ENCODE results near the gene DNAL1. TPM values are rescaled to one million over a fixed set of nuclear protein-coding genes. Genes with fewer than 3 reads are reported as not detected.
A peak's percentile ranks its signal among the peaks of the same experiment; 100 is the strongest.

Gene DNAL1
- total RNA-seq, 1 experiment from 2014 or later, result 14.6 TPM

DNA sequence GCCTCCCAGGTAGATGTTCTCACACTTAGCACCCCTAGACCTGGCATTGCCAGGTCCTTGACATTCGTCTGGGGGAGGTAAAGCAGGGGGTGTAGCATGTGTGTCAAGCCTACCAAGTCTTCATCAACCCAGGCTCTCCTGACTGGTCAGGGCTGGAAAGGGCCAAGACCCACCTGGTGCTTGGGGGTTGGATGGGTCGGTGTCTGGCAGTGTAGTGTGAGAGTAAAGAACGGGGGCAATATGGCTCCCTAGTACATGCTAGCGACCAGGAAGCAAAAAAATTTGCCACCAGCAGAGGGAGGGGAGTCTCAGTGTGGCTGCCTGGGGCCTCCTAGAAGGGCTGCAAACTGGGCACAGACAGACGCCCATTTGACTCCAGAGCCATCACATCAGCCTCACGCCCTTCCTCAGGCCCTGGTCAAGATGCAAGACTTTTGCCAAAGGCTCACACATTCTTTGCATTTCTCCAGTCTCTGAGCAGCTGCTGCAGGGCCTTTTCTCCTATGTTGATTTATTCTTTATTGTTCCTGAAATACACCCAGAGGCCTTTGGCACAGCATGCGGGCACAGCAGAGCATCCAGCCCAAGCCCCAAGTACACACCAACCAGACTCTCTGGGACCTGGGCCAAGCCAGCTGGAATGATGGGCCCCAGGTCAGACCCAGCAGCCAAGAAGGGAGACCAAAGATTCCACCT, 107.7 kb downstream of the DNAL1 start:
- H4K20me1 ChIP-seq (ENCODE audit: insufficient read depth), result no peaks in the 10 kb centered on the region
- H2AFZ ChIP-seq (ENCODE audit: low read depth, low read length, poor library complexity, severe bottlenecking), result no peak overlapping the region
- peak; percentile 67 for ATAC-seq
- H3K9ac ChIP-seq (ENCODE audit: low read length), result no peak overlapping the region
- intact Hi-C loops (cut with micrococcal nuclease), result no loop called here
- H3K9me2 ChIP-seq (ENCODE audit: insufficient read depth), result no peaks in the 10 kb centered on the region
- H3K27ac ChIP-seq (ENCODE audit: low read depth, low read length), result 0 out of 2 replicates have a peak overlapping the region, but pooled peaks have one; percentile 9
- BruUV-seq (replicated peaks), result no TSS peak
- ChIA-PET POLR2A (interaction anchor here (1.3 kb wide), 1 partner anchor 11 kb away, joined by 3 read pairs; no protein-coding TSS in a partner anchor), RAD21 (ENCODE audit: low non-redundant PET in 1 of 2, low total read pairs in 2 of 2, uncharacterized antibody in 2 of 2, unreplicated experiment in 2 of 2) (no interaction called here), CTCF (no interaction called here)
- H3K9me3 ChIP-seq (ENCODE audit: control insufficient read depth in 1 of 2, insufficient read depth in 1 of 2, low read depth in 1 of 2, low read length in 2 of 2), result no peaks in the 10 kb centered on the region
- H3K79me2 ChIP-seq (ENCODE audit: insufficient read depth, low read length), result peaks cover 100% of the 10 kb centered on the region
- no peak for DNase-seq (ENCODE audit: low read depth, low spot score)
- TF ChIP-seq, protein P1, sequence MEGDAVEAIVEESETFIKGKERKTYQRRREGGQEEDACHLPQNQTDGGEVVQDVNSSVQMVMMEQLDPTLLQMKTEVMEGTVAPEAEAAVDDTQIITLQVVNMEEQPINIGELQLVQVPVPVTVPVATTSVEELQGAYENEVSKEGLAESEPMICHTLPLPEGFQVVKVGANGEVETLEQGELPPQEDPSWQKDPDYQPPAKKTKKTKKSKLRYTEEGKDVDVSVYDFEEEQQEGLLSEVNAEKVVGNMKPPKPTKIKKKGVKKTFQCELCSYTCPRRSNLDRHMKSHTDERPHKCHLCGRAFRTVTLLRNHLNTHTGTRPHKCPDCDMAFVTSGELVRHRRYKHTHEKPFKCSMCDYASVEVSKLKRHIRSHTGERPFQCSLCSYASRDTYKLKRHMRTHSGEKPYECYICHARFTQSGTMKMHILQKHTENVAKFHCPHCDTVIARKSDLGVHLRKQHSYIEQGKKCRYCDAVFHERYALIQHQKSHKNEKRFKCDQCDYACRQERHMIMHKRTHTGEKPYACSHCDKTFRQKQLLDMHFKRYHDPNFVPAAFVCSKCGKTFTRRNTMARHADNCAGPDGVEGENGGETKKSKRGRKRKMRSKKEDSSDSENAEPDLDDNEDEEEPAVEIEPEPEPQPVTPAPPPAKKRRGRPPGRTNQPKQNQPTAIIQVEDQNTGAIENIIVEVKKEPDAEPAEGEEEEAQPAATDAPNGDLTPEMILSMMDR (IDR thresholded peaks at IDR 0.05 in 2 of 3, conservative IDR thresholded peaks at IDR 0.05 in 1 of 3; ENCODE audit: borderline replicate concordance in 1 of 3, insufficient read depth in 1 of 3, low read depth in 2 of 3, low read length in 2 of 3), result peak in 1 of 3 experiments; percentile 22; a peak in 2 of 6 replicates
- TF ChIP-seq SP1 (IDR thresholded peaks at IDR 0.05; ENCODE audit: low read depth), result no peak
- no peaks in the 10 kb centered on the region for H3K36me3 ChIP-seq (ENCODE audit: control insufficient read depth in 1 of 2, insufficient read depth in 2 of 2, low read length in 2 of 2)
- H3K27me3 ChIP-seq (ENCODE audit: insufficient read depth, low read length), result no peaks in the 10 kb centered on the region
- H3K4me1 ChIP-seq (ENCODE audit: control insufficient read depth in 1 of 2, insufficient read depth in 2 of 2, low read length in 2 of 2), result peaks cover 37 to 63% of the 10 kb centered on the region in 2 experiments
- 0 out of 2 replicates have a peak overlapping the region, but pooled peaks have one; percentile 2 for H3K4me2 ChIP-seq (ENCODE audit: low read length)
- H3K4me3 ChIP-seq (replicated peaks in 1 of 2; ENCODE audit: low read depth in 1 of 2, low read length in 2 of 2), result no peak overlapping the region

Other genes with a start within 250 kb of the DNAL1 start
- 43.0 TPM for gene NUMB, start 186.4 kb upstream of the DNAL1 start, total RNA-seq (2021; ENCODE audit: unreplicated experiment)
- 4.2 TPM for gene RIOX1, start 154.1 kb upstream of the DNAL1 start, total RNA-seq (2021; ENCODE audit: unreplicated experiment)
- not detected for gene ACOT1, start 107.8 kb upstream of the DNAL1 start, total RNA-seq (2021; ENCODE audit: unreplicated experiment)
- not detected for gene HEATR4, start 86.0 kb upstream of the DNAL1 start, total RNA-seq (2021; ENCODE audit: unreplicated experiment)
- 0.44 TPM for gene ACOT2, start 75.8 kb upstream of the DNAL1 start, total RNA-seq (2021; ENCODE audit: unreplicated experiment)
- gene ACOT4, start 53.1 kb upstream of the DNAL1 start, total RNA-seq (2021; ENCODE audit: unreplicated experiment), result not detected
- gene ACOT6, start 32.5 kb upstream of the DNAL1 start, total RNA-seq (2021; ENCODE audit: unreplicated experiment), result not detected
- gene PNMA1, start 69.4 kb downstream of the DNAL1 start, total RNA-seq (2021; ENCODE audit: unreplicated experiment), result 24.6 TPM
- gene PTGR2, start 206.8 kb downstream of the DNAL1 start, total RNA-seq (2021; ENCODE audit: unreplicated experiment), result 22.1 TPM
- 37.6 TPM for gene ZNF410, start 241.9 kb downstream of the DNAL1 start, total RNA-seq (2021; ENCODE audit: unreplicated experiment)